ENCODE data around the gene PRKAR2B. TPM values are rescaled to one million over a fixed set of nuclear protein-coding genes. Genes with fewer than 3 reads are reported as not detected.
A peak's percentile ranks its signal among the peaks of the same experiment; 100 is the strongest.

Gene PRKAR2B
- total and polyA plus RNA-seq, 2 donors (not counting 1 experiment from before 2014, with no cell fraction given): 0.07 to 0.81 TPM

DNA sequence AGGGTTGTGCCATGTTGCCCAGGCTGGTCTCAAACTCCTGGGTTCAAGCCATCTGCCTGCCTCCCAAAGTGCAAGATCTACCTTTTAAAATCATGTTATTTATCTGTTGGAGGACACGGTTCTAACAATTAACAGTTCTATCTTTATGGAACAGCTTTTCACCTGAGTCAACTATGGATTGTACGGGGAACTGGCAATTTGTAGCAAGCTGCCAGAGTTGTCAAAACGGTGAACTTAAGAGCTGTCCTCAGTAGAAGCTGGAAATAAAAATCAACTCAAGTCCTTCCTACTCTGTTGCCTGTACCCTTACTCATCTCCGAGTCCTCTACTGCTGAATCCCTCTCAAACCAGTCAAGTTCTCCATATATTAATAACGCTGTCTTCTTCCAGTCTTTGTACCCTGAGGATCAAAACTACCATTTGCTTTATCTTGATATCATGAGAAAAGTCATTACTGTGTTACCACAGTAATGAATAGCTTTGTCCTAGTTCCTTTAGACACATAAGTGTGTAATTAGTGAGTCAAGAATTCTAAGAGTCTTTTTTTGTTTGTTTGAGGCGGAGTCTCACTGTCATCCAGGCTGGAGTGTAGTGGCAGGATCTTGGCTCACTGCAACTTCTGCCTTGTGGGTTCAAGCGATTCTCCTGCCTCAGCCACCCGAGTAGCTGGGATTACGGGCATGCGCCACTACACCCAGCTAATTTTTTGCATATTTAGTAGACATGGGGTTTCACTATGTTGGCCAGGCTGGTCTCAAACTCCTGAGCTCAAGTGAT is 152.5 kb downstream of the PRKAR2B start:
- H3K27me3 Mint-ChIP-seq: no peaks in the 10 kb centered on the region
- Histone ChIP-seq H3K4me1 (ENCODE audit: control insufficient read depth in 2 of 2, insufficient read depth in 2 of 2, low read length in 2 of 2) (no peaks in the 10 kb centered on the region), H3K79me2 (ENCODE audit: control insufficient read depth, insufficient read depth, low read length) (no peaks in the 10 kb centered on the region), H4K20me1 (ENCODE audit: control insufficient read depth, insufficient read depth, low read length, poor library complexity, severe bottlenecking) (peaks cover 5% of the 10 kb centered on the region), H3K9me3 (ENCODE audit: control extremely low read depth in 1 of 3, control insufficient read depth in 2 of 3, insufficient read depth in 1 of 3, low read length in 2 of 3) (no peaks in the 10 kb centered on the region), H3K27me3 (replicated peaks in 1 of 4; ENCODE audit: control extremely low read depth in 1 of 4, control insufficient read depth in 3 of 4, insufficient read depth in 4 of 4, low read length in 3 of 4) (no peaks in the 10 kb centered on the region), H3K4me2 (replicated peaks; ENCODE audit: low read depth, low read length, poor library complexity, severe bottlenecking) (no peak overlapping the region), H3K36me3 (replicated peaks in 1 of 2; ENCODE audit: control extremely low read depth in 1 of 2, control insufficient read depth in 1 of 2, extremely low read depth in 1 of 2, insufficient read depth in 2 of 2, low read length in 1 of 2) (peaks cover 33 to 80% of the 10 kb centered on the region in 2 experiments), H3K4me3 (ENCODE audit: control extremely low read depth in 1 of 5, extremely low read depth in 1 of 5, insufficient read depth in 1 of 5, low read depth in 2 of 5, low read length in 4 of 5) (no peak overlapping the region), H2AFZ (ENCODE audit: insufficient read depth, low read depth, low read length, poor library complexity, severe bottlenecking) (no peak overlapping the region), H3K9ac (ENCODE audit: low read length) (no peak overlapping the region), H3K27ac (ENCODE audit: low read length in 2 of 2) (no peak overlapping the region)
- TF ChIP-seq, protein P1, sequence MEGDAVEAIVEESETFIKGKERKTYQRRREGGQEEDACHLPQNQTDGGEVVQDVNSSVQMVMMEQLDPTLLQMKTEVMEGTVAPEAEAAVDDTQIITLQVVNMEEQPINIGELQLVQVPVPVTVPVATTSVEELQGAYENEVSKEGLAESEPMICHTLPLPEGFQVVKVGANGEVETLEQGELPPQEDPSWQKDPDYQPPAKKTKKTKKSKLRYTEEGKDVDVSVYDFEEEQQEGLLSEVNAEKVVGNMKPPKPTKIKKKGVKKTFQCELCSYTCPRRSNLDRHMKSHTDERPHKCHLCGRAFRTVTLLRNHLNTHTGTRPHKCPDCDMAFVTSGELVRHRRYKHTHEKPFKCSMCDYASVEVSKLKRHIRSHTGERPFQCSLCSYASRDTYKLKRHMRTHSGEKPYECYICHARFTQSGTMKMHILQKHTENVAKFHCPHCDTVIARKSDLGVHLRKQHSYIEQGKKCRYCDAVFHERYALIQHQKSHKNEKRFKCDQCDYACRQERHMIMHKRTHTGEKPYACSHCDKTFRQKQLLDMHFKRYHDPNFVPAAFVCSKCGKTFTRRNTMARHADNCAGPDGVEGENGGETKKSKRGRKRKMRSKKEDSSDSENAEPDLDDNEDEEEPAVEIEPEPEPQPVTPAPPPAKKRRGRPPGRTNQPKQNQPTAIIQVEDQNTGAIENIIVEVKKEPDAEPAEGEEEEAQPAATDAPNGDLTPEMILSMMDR (IDR thresholded peaks at IDR 0.05): no peak
- no peak for TF ChIP-seq EZH2 (IDR thresholded peaks at IDR 0.05; ENCODE audit: borderline replicate concordance, insufficient read depth, low read depth, low read length, poor library complexity, severe bottlenecking)
- POLR2A ChIA-PET: no interaction called here
- no peak overlapping the region for H3K4me3 Mint-ChIP-seq
- no peaks in the 10 kb centered on the region for H3K9me3 Mint-ChIP-seq (ENCODE audit: insufficient read depth)
- no peak for ATAC-seq (ENCODE audit: low read depth)
- no peaks in the 10 kb centered on the region for H3K4me1 Mint-ChIP-seq
- WGBS (ENCODE audit: insufficient coverage): 96% methylated on average over 7 of the region's 10 CpGs
- CTCF ChIA-PET: interaction anchor here (1.1 to 1.7 kb wide), 2 partner anchors 22 to 404 kb away, joined by 3 read pairs; no protein-coding TSS in a partner anchor
- no peak overlapping the region for H3K27ac Mint-ChIP-seq
- intact Hi-C loops (cut with micrococcal nuclease): no loop called here
- DNase-seq: no peak

DNA sequence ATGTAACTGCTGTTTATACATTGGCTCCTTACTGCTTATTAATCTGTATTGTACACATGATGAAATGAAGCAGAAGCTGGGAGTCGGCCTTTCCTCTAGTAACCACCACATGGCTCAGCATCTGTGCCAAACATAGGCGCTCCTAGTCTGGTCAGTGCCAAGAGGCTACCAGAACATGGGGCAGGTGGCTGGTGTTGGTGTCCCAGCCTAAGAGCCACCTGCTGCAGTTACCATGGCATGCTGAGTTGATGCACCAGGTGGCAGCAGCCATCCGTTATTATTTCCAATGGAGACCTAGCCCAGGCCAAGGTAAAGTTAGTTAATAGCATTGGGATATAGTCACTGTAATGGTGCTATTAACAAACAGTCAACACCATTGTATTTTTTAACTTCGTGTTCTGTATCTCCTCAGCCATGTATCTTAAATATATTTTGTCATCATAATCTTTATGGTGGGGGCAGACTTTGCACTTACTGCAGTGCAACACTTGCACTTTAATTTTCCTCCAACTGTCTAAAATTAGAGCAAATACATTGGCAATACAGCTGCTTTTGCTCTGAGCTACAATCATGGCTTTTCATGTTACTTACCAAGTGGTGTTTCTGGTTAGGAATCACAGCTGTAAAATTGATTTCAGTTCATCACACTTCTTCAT is 157.4 kb downstream of the PRKAR2B start:
- H3K27ac Mint-ChIP-seq: no peak overlapping the region
- DNase-seq (peak; percentile 40), ATAC-seq (ENCODE audit: low read depth) (no peak)
- intact Hi-C loops (cut with micrococcal nuclease): loop anchor here (2.0 kb wide), 1 partner anchor 523 kb away; no protein-coding TSS in a partner anchor
- no peak overlapping the region for H3K4me3 Mint-ChIP-seq
- H3K27me3 Mint-ChIP-seq: no peaks in the 10 kb centered on the region
- ChIA-PET POLR2A (no interaction called here), CTCF (interaction anchor here (1.0 kb wide), 1 partner anchor 524 kb away, joined by 3 read pairs; no protein-coding TSS in a partner anchor)
- no peaks in the 10 kb centered on the region for H3K27me3 ChIP-seq (replicated peaks in 1 of 4; ENCODE audit: control extremely low read depth in 1 of 4, control insufficient read depth in 3 of 4, insufficient read depth in 4 of 4, low read length in 3 of 4)
- no peaks in the 10 kb centered on the region for H3K79me2 ChIP-seq (ENCODE audit: control insufficient read depth, insufficient read depth, low read length)
- no peaks in the 10 kb centered on the region for H3K9me3 Mint-ChIP-seq (ENCODE audit: insufficient read depth)
- no CpG with 5 or more reads among the region's 4 CpGs for WGBS (ENCODE audit: insufficient coverage)
- TF ChIP-seq, protein P1 (IDR thresholded peaks at IDR 0.05): peak; percentile 53
- TF ChIP-seq EZH2 (IDR thresholded peaks at IDR 0.05; ENCODE audit: borderline replicate concordance, insufficient read depth, low read depth, low read length, poor library complexity, severe bottlenecking): no peak
- H4K20me1 ChIP-seq (ENCODE audit: control insufficient read depth, insufficient read depth, low read length, poor library complexity, severe bottlenecking): peaks cover 5% of the 10 kb centered on the region
- no peak overlapping the region for H3K4me3 ChIP-seq (ENCODE audit: control extremely low read depth in 1 of 5, extremely low read depth in 1 of 5, insufficient read depth in 1 of 5, low read depth in 2 of 5, low read length in 4 of 5)
- H2AFZ ChIP-seq (ENCODE audit: insufficient read depth, low read depth, low read length, poor library complexity, severe bottlenecking): no peak overlapping the region
- peaks cover 14 to 84% of the 10 kb centered on the region in 2 experiments for H3K36me3 ChIP-seq (replicated peaks in 1 of 2; ENCODE audit: control extremely low read depth in 1 of 2, control insufficient read depth in 1 of 2, extremely low read depth in 1 of 2, insufficient read depth in 2 of 2, low read length in 1 of 2)
- H3K4me1 ChIP-seq (ENCODE audit: control insufficient read depth in 2 of 2, insufficient read depth in 2 of 2, low read length in 2 of 2): no peaks in the 10 kb centered on the region
- no peaks in the 10 kb centered on the region for H3K4me1 Mint-ChIP-seq
- H3K9me3 ChIP-seq (ENCODE audit: control extremely low read depth in 1 of 3, control insufficient read depth in 2 of 3, insufficient read depth in 1 of 3, low read length in 2 of 3): no peaks in the 10 kb centered on the region
- H3K4me2 ChIP-seq (replicated peaks; ENCODE audit: low read depth, low read length, poor library complexity, severe bottlenecking): no peak overlapping the region
- no peak overlapping the region for H3K9ac ChIP-seq (ENCODE audit: low read length)
- no peak overlapping the region for H3K27ac ChIP-seq (ENCODE audit: low read length in 2 of 2)
